Esophagus squamous epithelium (tissue), 5 donors: ENCODE data around the gene CENPA. TPM values are rescaled to one million over a fixed set of nuclear protein-coding genes. Genes with fewer than 3 reads are reported as not detected.

Experiments
- DNase-seq: peaks from one replicate; lab custom pipeline; 2025; lab: John Stamatoyannopoulos, UW
- H3K27ac ChIP-seq, 4 donors: fragments of 200-600 bp; sonication (generic); one replicate each; pipeline ENCODE4 v1.5.1; 2016 to 2019; ENCODE audit warnings: mild to moderate bottlenecking in 1 of 4
- H3K27me3 ChIP-seq, 4 donors: fragments of 200-600 bp; sonication (generic); 1 replicate in 3 of 4; 2 replicates in 1 of 4; pipeline versions ENCODE4 v1.5.1 to v1.6.0; 2017 to 2021; ENCODE audit warnings: antibody characterized with exemption in 1 of 4
- H3K36me3 ChIP-seq, 3 donors: fragments of 200-600 bp; sonication (generic); one replicate each; pipeline ENCODE4 v1.5.1; 2016 to 2019
- H3K4me1 ChIP-seq, 3 donors: fragments of 200-600 bp; sonication (generic); one replicate each; pipeline ENCODE4 v1.5.1; 2017 to 2019
- H3K4me3 ChIP-seq, 4 donors: fragments of 200-600 bp; sonication (generic); 1 replicate in 3 of 4; 2 replicates in 1 of 4; pipeline ENCODE4 v1.5.1; 2016 to 2019; ENCODE audit warnings: mild to moderate bottlenecking in 2 of 4, moderate library complexity in 1 of 4
- H3K9me3 ChIP-seq, 3 donors: fragments of 200-600 bp; sonication (generic); one replicate each; pipeline ENCODE4 v1.5.1; 2016 to 2019
- CTCF ChIP-seq, 6 experiments: fragments of 450-650 bp in 4 of 6; fragments of 200-600 bp in 2 of 6; sonication (generic) in 2 of 6; IDR thresholded peaks; one replicate each; pipeline ENCODE4 v1.5.1; 2016 to 2019; ENCODE audit warnings: antibody characterized with exemption in 6 of 6, mild to moderate bottlenecking in 4 of 6, moderate library complexity in 4 of 6
- POLR2A ChIP-seq, 4 donors: fragments of 450-650 bp; IDR thresholded peaks; one replicate each; pipeline ENCODE4 v1.6.1; 2017; ENCODE audit warnings: antibody characterized with exemption in 4 of 4, mild to moderate bottlenecking in 4 of 4, moderate library complexity in 3 of 4
- WGBS, 2 donors: methylation state at CpG; one replicate each; pipeline ENCODE4 v1.1.5; 2018; 5-methylcytosine and 5-hydroxymethylcytosine counted together
- intact Hi-C: fragments of 100-400 bp; cut with DNase I; formaldehyde crosslinking; loops from one replicate; pipeline ENCODE4 v1.15.0; 2022
- total RNA-seq, 4 donors: library from RNA; depleted of rRNA; stranded (reverse); fragments of >200 nt; gene quantifications; one replicate each; pipeline ENCODE4 v1.1.0, GENCODE V29; 2016
- donor health status: DM: yes; HTN: yes; CAD: no.

The CENPA gene
- total RNA-seq, 4 donors from 2014 or later: 3.4 to 12.4 (median 5.0) TPM

- peaks cover 0 to 62% (median 0%) of the 10 kb centered on the region in 4 donors for H3K27me3 ChIP-seq
- WGBS, 2 donors: 23 to 37% methylated on average over 2 of the region's 3 CpGs
- no peak overlapping the region for H3K4me3 ChIP-seq
- no peaks in the 10 kb centered on the region for H3K36me3 ChIP-seq
- DNase-seq: no peak
- H3K4me1 ChIP-seq: no peaks in the 10 kb centered on the region
- intact Hi-C loops: no loop called here
- no peak overlapping the region for H3K27ac ChIP-seq
- H3K9me3 ChIP-seq: no peaks in the 10 kb centered on the region
- no peak for TF ChIP-seq CTCF (IDR thresholded peaks at IDR 0.05)
- no peak for TF ChIP-seq POLR2A (IDR thresholded peaks at IDR 0.05)
Observed at GRCh38 chr2:26816893-26817292, 31.0 kb downstream of the CENPA start.

- Histone ChIP-seq H3K4me3 (no peak overlapping the region), H3K27ac (no peak overlapping the region), H3K36me3 (no peaks in the 10 kb centered on the region), H3K27me3 (peaks cover 0 to 55% (median 0%) of the 10 kb centered on the region in 4 donors), H3K9me3 (no peaks in the 10 kb centered on the region), H3K4me1 (no peaks in the 10 kb centered on the region)
- TF ChIP-seq CTCF (IDR thresholded peaks at IDR 0.05): no peak
- TF ChIP-seq POLR2A (IDR thresholded peaks at IDR 0.05): no peak
- intact Hi-C loops: no loop called here
- WGBS, 2 donors: 70 to 71% methylated on average over 2 to 5 of the region's 5 CpGs
- no peak for DNase-seq
Observed at GRCh38 chr2:26818255-26818654, 32.4 kb downstream of the CENPA start.

GRCh38 chr2:26818972-26819371 is 33.1 kb downstream of the CENPA start:
- H3K9me3 ChIP-seq: no peaks in the 10 kb centered on the region
- no peak overlapping the region for H3K4me3 ChIP-seq
- no peaks in the 10 kb centered on the region for H3K4me1 ChIP-seq
- H3K27ac ChIP-seq: no peak overlapping the region
- H3K27me3 ChIP-seq: peaks cover 0 to 50% (median 0%) of the 10 kb centered on the region in 4 donors
- intact Hi-C loops: no loop called here
- no peak for DNase-seq
- no peaks in the 10 kb centered on the region for H3K36me3 ChIP-seq
- WGBS, 2 donors: 36 to 45% methylated on average over 4 to 6 of the region's 6 CpGs
- TF ChIP-seq POLR2A (IDR thresholded peaks at IDR 0.05): no peak
- TF ChIP-seq CTCF (IDR thresholded peaks at IDR 0.05): no peak

- DNase-seq: no peak
- H3K36me3 ChIP-seq: no peaks in the 10 kb centered on the region
- no peak for TF ChIP-seq POLR2A (IDR thresholded peaks at IDR 0.05)
- no peak for TF ChIP-seq CTCF (IDR thresholded peaks at IDR 0.05)
- H3K27ac ChIP-seq: no peak overlapping the region
- H3K4me1 ChIP-seq: no peaks in the 10 kb centered on the region
- H3K9me3 ChIP-seq: no peaks in the 10 kb centered on the region
- intact Hi-C loops: no loop called here
- no peak overlapping the region for H3K4me3 ChIP-seq
- peaks cover 0 to 36% (median 0%) of the 10 kb centered on the region in 4 donors for H3K27me3 ChIP-seq
- 76 to 82% methylated on average over 7 of the region's 7 CpGs for WGBS, 2 donors
Observed at GRCh38 chr2:26820932-26821331, 35.1 kb downstream of the CENPA start.

- Histone ChIP-seq H3K27me3 (peaks cover 0 to 38% (median 0%) of the 10 kb centered on the region in 4 donors), H3K36me3 (no peaks in the 10 kb centered on the region), H3K4me3 (no peak overlapping the region), H3K27ac (no peak overlapping the region), H3K4me1 (no peaks in the 10 kb centered on the region), H3K9me3 (no peaks in the 10 kb centered on the region)
- DNase-seq: no peak
- no peak for TF ChIP-seq POLR2A (IDR thresholded peaks at IDR 0.05)
- no peak for TF ChIP-seq CTCF (IDR thresholded peaks at IDR 0.05)
- intact Hi-C loops: no loop called here
- WGBS, 2 donors: 76 to 85% methylated on average over 6 of the region's 6 CpGs
Observed at GRCh38 chr2:26822877-26823276, 37.0 kb downstream of the CENPA start.
